GM21723 (cell line): ENCODE results near the gene POLH.
A peak's percentile ranks its signal among the peaks of the same experiment; 100 is the strongest.
"Not testable (repeated sequence)": the region's sequence is repeated elsewhere in the genome, so short reads cannot be mapped to it uniquely, and the experiment has no call there.

Experiments used
- ATAC-seq: cut with Tn5 transposase; IDR thresholded peaks from one replicate; pipeline ENCODE4 v1.9.1; 2021; ENCODE audit warnings: mild to moderate bottlenecking, moderate library complexity; ENCODE audit not compliant: unreplicated experiment

The POLH gene

DNA sequence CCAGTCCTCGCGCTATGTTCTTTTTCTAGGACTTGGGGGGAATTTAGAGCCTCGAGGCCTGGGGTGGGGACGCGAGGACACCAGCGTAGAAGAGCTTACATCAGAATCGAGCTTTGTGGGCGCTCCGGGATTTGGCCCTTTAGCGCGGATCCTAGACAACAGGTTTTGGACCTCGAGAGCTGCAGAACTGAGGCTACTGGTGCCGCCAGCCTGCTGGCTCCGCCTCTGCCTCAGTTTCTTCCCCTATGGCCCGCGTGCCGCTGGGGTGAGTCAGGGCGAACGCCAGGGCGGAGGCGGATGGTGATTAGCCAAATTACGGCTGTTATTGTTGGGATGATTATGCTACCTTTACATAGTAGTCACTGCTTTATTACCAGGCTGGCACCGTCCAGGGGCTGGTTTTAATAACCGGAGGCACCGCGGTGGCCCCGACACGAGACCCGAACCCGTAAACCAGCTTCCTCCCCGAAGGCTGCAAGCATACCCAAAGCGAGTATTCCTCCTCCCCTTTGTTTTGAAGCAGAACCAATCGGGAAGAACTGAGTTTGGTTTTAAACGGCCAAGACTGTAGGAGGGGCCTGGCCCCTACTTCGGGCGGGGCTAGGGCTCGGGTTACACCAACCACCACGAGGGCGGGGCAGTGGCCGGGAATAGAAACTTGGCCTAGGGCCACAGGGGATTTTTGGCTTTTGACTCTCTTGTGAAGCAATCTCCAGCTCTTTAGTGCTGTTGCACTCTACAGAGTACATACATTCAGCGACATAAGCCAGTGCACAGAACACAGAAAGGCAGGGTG lies 53.7 kb downstream of the POLH start:
- ATAC-seq, result peak; percentile 66

- ATAC-seq, result no peak
Measured at GRCh38 chr6:43630980-43631619, 55.1 kb downstream of the POLH start.

DNA sequence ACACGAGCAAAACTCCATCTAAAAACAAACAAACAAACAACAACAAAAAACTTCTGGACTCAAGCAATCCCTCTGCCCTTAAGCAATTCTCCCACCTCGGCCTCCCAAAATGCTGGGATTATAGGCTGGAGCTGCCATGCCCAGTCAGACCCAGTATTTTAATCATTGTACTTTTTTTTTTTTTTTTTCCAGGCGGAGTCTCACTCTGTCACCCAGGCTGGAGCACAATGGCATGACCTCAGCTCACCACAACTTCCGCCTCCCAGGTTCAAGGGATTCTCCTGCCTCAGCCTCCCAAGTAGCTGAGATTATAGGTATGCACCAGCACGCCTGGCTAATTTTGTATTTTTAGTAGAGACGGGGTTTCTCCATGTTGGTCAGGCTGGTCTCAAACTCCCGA lies 57.0 kb downstream of the POLH start:
- ATAC-seq, result not testable (repeated sequence)

GRCh38 chr6:43634702-43635303 lies 58.8 kb downstream of the POLH start:
- no peak for ATAC-seq

DNA sequence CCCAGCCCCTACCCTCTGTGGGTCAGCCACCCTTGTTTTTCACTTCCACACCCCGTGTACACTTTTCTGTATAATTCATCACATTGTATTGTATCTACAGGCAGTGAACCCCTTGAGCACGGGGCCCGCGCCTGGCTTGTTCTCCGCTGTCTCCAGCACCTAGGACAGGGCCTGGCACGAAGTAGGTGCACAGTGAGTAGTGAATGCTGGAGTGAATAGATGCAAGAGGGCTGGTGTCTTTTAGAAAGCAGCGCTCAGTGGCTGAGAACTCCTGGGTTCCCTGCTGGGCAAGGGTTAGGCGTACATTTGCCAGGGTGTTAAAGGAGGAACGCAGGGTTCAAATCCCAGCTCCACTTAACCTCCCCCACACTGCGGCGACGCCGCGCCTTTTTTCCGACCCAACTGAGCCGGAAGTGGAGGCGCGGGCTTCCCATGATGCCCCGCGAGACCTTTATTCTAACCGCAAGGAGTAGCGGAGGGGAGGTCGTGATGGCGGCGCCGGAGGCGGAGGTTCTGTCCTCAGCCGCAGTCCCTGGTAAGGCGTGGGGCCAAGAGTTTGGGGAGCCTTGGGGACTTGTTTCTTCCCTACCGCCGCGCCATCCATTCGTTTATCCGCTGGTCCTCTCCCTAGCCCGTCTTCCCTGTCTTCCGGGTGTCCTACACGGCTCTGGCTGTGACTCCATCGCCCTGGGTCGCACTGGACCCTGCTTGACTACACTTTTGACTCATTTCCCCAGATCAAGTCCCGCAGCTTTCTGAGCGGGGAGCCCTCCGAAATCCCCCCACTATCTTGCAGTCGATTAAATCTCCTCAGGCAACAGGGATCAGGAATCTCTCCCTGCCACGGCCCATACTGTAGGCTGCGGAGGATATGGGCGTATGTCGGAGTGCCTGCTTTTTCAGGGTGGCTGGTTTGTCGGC lies 59.7 kb downstream of the POLH start, which contains the start of gene MAD2L1BP:
MAD2L1BP (plus strand) TSS at position 454 of the 921 bp plus-strand sequence; CDS start at position 490, 36 bp downstream.
- ATAC-seq, result peak; percentile 73

DNA sequence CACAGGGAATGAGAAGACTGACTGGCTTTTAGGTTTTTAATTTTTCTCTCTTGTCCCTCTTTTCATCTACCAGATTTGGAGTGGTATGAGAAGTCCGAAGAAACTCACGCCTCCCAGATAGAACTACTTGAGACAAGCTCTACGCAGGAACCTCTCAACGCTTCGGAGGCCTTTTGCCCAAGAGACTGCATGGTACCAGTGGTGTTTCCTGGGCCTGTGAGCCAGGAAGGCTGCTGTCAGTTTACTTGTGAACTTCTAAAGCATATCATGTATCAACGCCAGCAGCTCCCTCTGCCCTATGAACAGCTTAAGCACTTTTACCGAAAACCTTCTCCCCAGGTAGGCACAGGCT lies 60.3 kb downstream of the POLH start:
- ATAC-seq, result no peak

- no peak for ATAC-seq
Measured at GRCh38 chr6:43639984-43640800, 64.2 kb downstream of the POLH start.

- ATAC-seq, result peak; percentile 77
Measured at GRCh38 chr6:43644940-43645612, 69.1 kb downstream of the POLH start, which contains the start of gene RSPH9. Gene RSPH9, plus strand, starts transcription at chr6:43645036. Its CDS starts 63 bp downstream, at chr6:43645099.

DNA sequence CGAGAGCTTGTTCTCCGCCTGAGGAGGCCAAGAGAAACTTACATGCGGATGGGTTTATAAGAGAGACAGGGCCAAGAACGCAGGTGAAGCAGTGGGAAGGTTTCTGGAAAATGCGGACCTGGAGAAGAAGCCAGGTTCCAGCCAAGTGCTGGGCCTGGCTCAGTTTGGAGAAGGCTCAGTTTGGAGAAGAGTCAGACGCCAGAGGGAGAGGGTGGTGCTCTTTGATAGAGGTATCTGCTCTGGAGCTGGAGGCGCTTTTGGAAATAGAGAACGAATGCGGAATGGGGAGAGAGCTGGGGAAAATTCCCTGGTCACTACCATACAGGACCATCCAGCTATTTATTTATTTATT lies 69.6 kb downstream of the POLH start:
- peak; percentile 11 for ATAC-seq

DNA sequence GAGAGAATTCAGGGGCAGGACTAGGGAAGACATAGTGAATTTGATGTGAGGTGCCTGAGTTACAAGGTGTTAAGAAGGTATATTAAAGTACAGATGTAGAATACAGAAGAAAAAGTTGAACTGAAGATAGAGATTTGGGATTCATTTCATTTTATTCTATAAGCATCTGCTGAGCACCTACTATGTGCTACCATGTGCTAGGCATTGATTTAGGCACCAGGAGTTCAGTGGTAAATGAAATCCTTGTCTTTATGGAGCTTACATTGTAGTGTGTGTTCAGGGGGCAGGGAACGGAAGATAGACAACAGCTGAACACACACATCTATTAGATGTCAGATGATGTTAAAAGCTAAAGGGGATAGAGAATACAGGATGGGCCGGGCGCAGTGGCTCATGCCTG lies 71.6 kb downstream of the POLH start:
- ATAC-seq, result no peak

- no peak for ATAC-seq
Measured at GRCh38 chr6:43648248-43648647, 72.3 kb downstream of the POLH start.

- not testable (repeated sequence) for ATAC-seq
Measured at GRCh38 chr6:43652822-43653221, 76.8 kb downstream of the POLH start.

DNA sequence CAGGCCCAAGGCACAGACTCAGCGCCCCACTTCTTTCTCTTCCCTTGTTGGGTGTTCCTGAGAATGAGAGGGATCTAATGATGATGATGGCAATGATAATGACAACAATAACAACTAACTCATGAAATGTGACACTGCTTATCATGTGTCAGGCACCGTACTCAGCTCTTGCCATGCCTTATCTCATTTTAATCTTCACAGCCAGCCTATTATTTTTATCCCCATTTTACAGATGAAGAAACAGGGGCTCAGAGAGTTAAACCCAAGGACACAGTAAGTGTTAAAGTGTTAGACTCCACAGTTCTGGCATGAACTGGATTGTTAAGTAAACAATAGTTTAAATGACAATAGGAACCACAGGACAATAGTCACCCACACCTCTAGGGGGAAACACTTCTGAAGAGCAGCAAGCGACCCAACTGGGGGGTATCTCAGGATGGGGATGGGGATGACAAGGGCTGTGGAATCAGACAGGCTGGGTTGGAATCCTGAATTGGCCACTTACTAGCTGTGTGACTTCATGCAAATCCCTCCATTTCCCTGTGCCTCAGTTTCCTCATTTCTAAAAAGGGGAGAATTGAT lies 81.3 kb downstream of the POLH start:
- no peak for ATAC-seq

DNA sequence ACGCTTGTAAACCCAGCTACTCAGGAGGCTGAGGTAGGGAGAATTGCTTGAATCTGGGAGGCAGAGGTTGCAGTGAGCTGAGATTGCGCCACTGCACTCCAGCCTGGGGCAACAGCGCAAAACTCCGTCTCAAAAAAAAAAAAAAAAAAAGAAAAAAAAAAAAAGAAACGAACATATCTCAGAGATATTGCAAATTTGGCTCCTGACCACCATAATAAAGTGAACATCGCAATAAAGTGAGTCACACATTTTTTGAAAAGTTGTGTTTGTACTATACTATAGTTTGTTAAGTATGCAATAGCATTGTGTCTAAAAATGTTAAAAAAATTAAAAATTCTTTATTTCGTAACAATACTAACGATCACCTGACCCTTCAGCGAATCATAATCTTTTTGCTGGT lies 82.2 kb downstream of the POLH start:
- ATAC-seq, result no peak

DNA sequence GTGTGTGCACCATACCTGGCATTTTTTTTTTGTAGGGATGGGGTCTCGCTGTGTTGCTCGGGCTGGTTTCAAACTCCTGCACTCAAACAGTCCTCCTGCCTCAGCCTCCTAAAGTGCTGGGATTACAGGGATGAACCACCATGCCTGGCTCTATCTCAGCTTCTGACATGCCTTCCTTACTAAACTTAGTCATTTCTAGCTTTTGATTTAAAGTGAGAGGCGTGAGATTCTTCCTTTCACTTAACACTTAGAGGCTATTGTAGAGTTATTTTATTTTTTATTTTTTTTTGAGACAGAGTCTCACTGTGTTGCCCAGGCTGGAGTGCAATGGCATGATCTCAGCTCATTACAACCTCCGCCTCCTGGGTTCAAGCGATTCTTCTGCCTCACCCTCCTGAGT lies 87.0 kb downstream of the POLH start:
- ATAC-seq, result not testable (repeated sequence)
